GM21737 (cell line): ENCODE measurements around the gene AKIP1.

Experiments used
- ATAC-seq: cut with Tn5 transposase; IDR thresholded peaks from one replicate; pipeline ENCODE4 v1.9.1; 2021; ENCODE audit warnings: mild to moderate bottlenecking, moderate library complexity; ENCODE audit not compliant: unreplicated experiment

The AKIP1 gene

GRCh38 chr11:8956860-8957259, 45.9 kb downstream of the AKIP1 start:
- no peak for ATAC-seq

- peak; percentile 33 for ATAC-seq
Measured at GRCh38 chr11:8959546-8960166, 48.7 kb downstream of the AKIP1 start.

- no peak for ATAC-seq
Measured at GRCh38 chr11:8961401-8961800, 50.4 kb downstream of the AKIP1 start.

GRCh38 chr11:8962841-8963240, 51.9 kb downstream of the AKIP1 start:
- ATAC-seq, result no peak

- ATAC-seq, result peak; percentile 58
Measured at GRCh38 chr11:8963569-8964323, 52.8 kb downstream of the AKIP1 start.

- ATAC-seq, result peak; percentile 77
Measured at GRCh38 chr11:8964324-8965320, 53.6 kb downstream of the AKIP1 start, which contains the start of gene TMEM9B. TSS of gene TMEM9B (minus strand) at chr11:8964442. CDS start at chr11:8964313, 129 bp downstream.

- ATAC-seq, result no peak
Measured at GRCh38 chr11:8967184-8967583, 56.2 kb downstream of the AKIP1 start.
